ENCODE data around the gene KCNN1.

Gene KCNN1

GRCh38 chr19:17951990-17952976, 14.6 kb upstream of the KCNN1 start:
- H2BK12ac ChIP-seq (ENCODE audit: low read length) = no peak overlapping the region
- no peak for DNase-seq
- no peak overlapping the region for H4K8ac ChIP-seq (ENCODE audit: low read depth, low read length)
- H3K14ac ChIP-seq (ENCODE audit: low read length) = no peak overlapping the region
- no peak overlapping the region for H4K12ac ChIP-seq (ENCODE audit: low read depth, low read length)
- H3K79me1 ChIP-seq (ENCODE audit: low read length) = peaks cover 3% of the 10 kb centered on the region
- H3K4me3 ChIP-seq (ENCODE audit: low read depth, low read length) = no peak overlapping the region
- H3K27ac ChIP-seq (ENCODE audit: low read depth, low read length) = no peak overlapping the region
- WGBS (ENCODE audit: extremely low coverage, insufficient coverage, insufficient read length) = no CpG with 5 or more reads among the region's 68 CpGs
- peaks cover 6 to 7% of the 10 kb centered on the region in 2 experiments for H3K4me1 ChIP-seq (ENCODE audit: control insufficient read depth in 1 of 2, insufficient read depth in 2 of 2, low read length in 2 of 2)
- H3K23ac ChIP-seq (ENCODE audit: low read length) = no peak overlapping the region
- H3K18ac ChIP-seq (ENCODE audit: low read length) = no peak overlapping the region
- H3K27me3 ChIP-seq (ENCODE audit: insufficient read depth, low read length) = peaks cover 52% of the 10 kb centered on the region
- H4K91ac ChIP-seq (ENCODE audit: low read depth, low read length) = no peak overlapping the region
- no peak overlapping the region for H2BK5ac ChIP-seq (ENCODE audit: low read depth, low read length, poor library complexity)
- H3K36me3 ChIP-seq (ENCODE audit: control insufficient read depth in 1 of 2, insufficient read depth in 2 of 2, low read length in 2 of 2) = no peaks in the 10 kb centered on the region
- peaks cover 3% of the 10 kb centered on the region for H3K79me2 ChIP-seq (ENCODE audit: control insufficient read depth, insufficient read depth, low read length, poor library complexity)
- H2AFZ ChIP-seq (ENCODE audit: insufficient read depth, low read length, poor library complexity) = no peak overlapping the region
- no peak overlapping the region for H3K4ac ChIP-seq (ENCODE audit: low read depth, low read length)
- H3K9ac ChIP-seq (ENCODE audit: low read length) = no peak overlapping the region
- peaks cover 5% of the 10 kb centered on the region for H3K9me3 ChIP-seq (ENCODE audit: insufficient read depth, low read depth, low read length)
- no peak overlapping the region for H2BK120ac ChIP-seq (ENCODE audit: insufficient read depth, low read length, poor library complexity)
- H3K4me2 ChIP-seq (ENCODE audit: low read length) = peak overlapping the region; percentile 29
- no peak overlapping the region for H2AK5ac ChIP-seq (ENCODE audit: low read length)

- Histone ChIP-seq H2BK5ac (ENCODE audit: low read depth, low read length, poor library complexity) (no peak overlapping the region), H3K27me3 (ENCODE audit: insufficient read depth, low read length) (peaks cover 52% of the 10 kb centered on the region), H3K4me2 (ENCODE audit: low read length) (no peak overlapping the region), H3K4me1 (ENCODE audit: control insufficient read depth in 1 of 2, insufficient read depth in 2 of 2, low read length in 2 of 2) (peaks cover 5 to 6% of the 10 kb centered on the region in 2 experiments), H3K27ac (ENCODE audit: low read depth, low read length) (no peak overlapping the region), H4K12ac (ENCODE audit: low read depth, low read length) (no peak overlapping the region), H3K23ac (ENCODE audit: low read length) (no peak overlapping the region), H4K91ac (ENCODE audit: low read depth, low read length) (no peak overlapping the region), H2AFZ (ENCODE audit: insufficient read depth, low read length, poor library complexity) (no peak overlapping the region), H3K79me1 (ENCODE audit: low read length) (no peaks in the 10 kb centered on the region), H3K14ac (ENCODE audit: low read length) (no peak overlapping the region), H3K4ac (ENCODE audit: low read depth, low read length) (no peak overlapping the region), H3K9ac (ENCODE audit: low read length) (no peak overlapping the region), H3K79me2 (ENCODE audit: control insufficient read depth, insufficient read depth, low read length, poor library complexity) (no peaks in the 10 kb centered on the region), H4K8ac (ENCODE audit: low read depth, low read length) (no peak overlapping the region), H3K9me3 (ENCODE audit: insufficient read depth, low read depth, low read length) (peaks cover 7% of the 10 kb centered on the region), H2BK12ac (ENCODE audit: low read length) (no peak overlapping the region), H2AK5ac (ENCODE audit: low read length) (no peak overlapping the region), H3K4me3 (ENCODE audit: low read depth, low read length) (no peak overlapping the region), H3K36me3 (ENCODE audit: control insufficient read depth in 1 of 2, insufficient read depth in 2 of 2, low read length in 2 of 2) (no peaks in the 10 kb centered on the region), H2BK120ac (ENCODE audit: insufficient read depth, low read length, poor library complexity) (no peak overlapping the region), H3K18ac (ENCODE audit: low read length) (no peak overlapping the region)
- WGBS (ENCODE audit: extremely low coverage, insufficient coverage, insufficient read length) = no CpG with 5 or more reads among the region's 7 CpGs
- DNase-seq = no peak
Measured at GRCh38 chr19:17953316-17953801, 13.5 kb upstream of the KCNN1 start.

GRCh38 chr19:17953869-17954268, 13.0 kb upstream of the KCNN1 start:
- WGBS (ENCODE audit: extremely low coverage, insufficient coverage, insufficient read length) = no CpG with 5 or more reads among the region's 4 CpGs
- Histone ChIP-seq H3K4me3 (ENCODE audit: low read depth, low read length) (no peak overlapping the region), H2BK120ac (ENCODE audit: insufficient read depth, low read length, poor library complexity) (no peak overlapping the region), H3K4ac (ENCODE audit: low read depth, low read length) (no peak overlapping the region), H2AFZ (ENCODE audit: insufficient read depth, low read length, poor library complexity) (no peak overlapping the region), H3K9me3 (ENCODE audit: insufficient read depth, low read depth, low read length) (peaks cover 7% of the 10 kb centered on the region), H3K14ac (ENCODE audit: low read length) (no peak overlapping the region), H4K8ac (ENCODE audit: low read depth, low read length) (no peak overlapping the region), H3K36me3 (ENCODE audit: control insufficient read depth in 1 of 2, insufficient read depth in 2 of 2, low read length in 2 of 2) (no peaks in the 10 kb centered on the region), H3K4me2 (ENCODE audit: low read length) (no peak overlapping the region), H3K18ac (ENCODE audit: low read length) (no peak overlapping the region), H3K23ac (ENCODE audit: low read length) (no peak overlapping the region), H2BK12ac (ENCODE audit: low read length) (no peak overlapping the region), H2BK5ac (ENCODE audit: low read depth, low read length, poor library complexity) (no peak overlapping the region), H3K79me1 (ENCODE audit: low read length) (no peaks in the 10 kb centered on the region), H3K27me3 (ENCODE audit: insufficient read depth, low read length) (peaks cover 50% of the 10 kb centered on the region), H4K91ac (ENCODE audit: low read depth, low read length) (no peak overlapping the region), H3K79me2 (ENCODE audit: control insufficient read depth, insufficient read depth, low read length, poor library complexity) (no peaks in the 10 kb centered on the region), H4K12ac (ENCODE audit: low read depth, low read length) (no peak overlapping the region), H3K4me1 (ENCODE audit: control insufficient read depth in 1 of 2, insufficient read depth in 2 of 2, low read length in 2 of 2) (peaks cover 5 to 6% of the 10 kb centered on the region in 2 experiments), H2AK5ac (ENCODE audit: low read length) (no peak overlapping the region), H3K9ac (ENCODE audit: low read length) (no peak overlapping the region), H3K27ac (ENCODE audit: low read depth, low read length) (no peak overlapping the region)
- DNase-seq = no peak

GRCh38 chr19:17954401-17954800, 12.5 kb upstream of the KCNN1 start:
- no peaks in the 10 kb centered on the region for H3K79me2 ChIP-seq (ENCODE audit: control insufficient read depth, insufficient read depth, low read length, poor library complexity)
- H3K36me3 ChIP-seq (ENCODE audit: control insufficient read depth in 1 of 2, insufficient read depth in 2 of 2, low read length in 2 of 2) = no peaks in the 10 kb centered on the region
- H3K18ac ChIP-seq (ENCODE audit: low read length) = no peak overlapping the region
- H3K4me3 ChIP-seq (ENCODE audit: low read depth, low read length) = no peak overlapping the region
- no peak overlapping the region for H2AFZ ChIP-seq (ENCODE audit: insufficient read depth, low read length, poor library complexity)
- H2BK120ac ChIP-seq (ENCODE audit: insufficient read depth, low read length, poor library complexity) = no peak overlapping the region
- H3K4me2 ChIP-seq (ENCODE audit: low read length) = no peak overlapping the region
- no peak overlapping the region for H3K9ac ChIP-seq (ENCODE audit: low read length)
- H3K27me3 ChIP-seq (ENCODE audit: insufficient read depth, low read length) = peaks cover 46% of the 10 kb centered on the region
- H4K91ac ChIP-seq (ENCODE audit: low read depth, low read length) = no peak overlapping the region
- H3K4me1 ChIP-seq (ENCODE audit: control insufficient read depth in 1 of 2, insufficient read depth in 2 of 2, low read length in 2 of 2) = peaks cover 5 to 6% of the 10 kb centered on the region in 2 experiments
- no peak overlapping the region for H4K8ac ChIP-seq (ENCODE audit: low read depth, low read length)
- H4K12ac ChIP-seq (ENCODE audit: low read depth, low read length) = no peak overlapping the region
- H2BK5ac ChIP-seq (ENCODE audit: low read depth, low read length, poor library complexity) = no peak overlapping the region
- H3K14ac ChIP-seq (ENCODE audit: low read length) = no peak overlapping the region
- no peak overlapping the region for H2BK12ac ChIP-seq (ENCODE audit: low read length)
- no peak overlapping the region for H3K27ac ChIP-seq (ENCODE audit: low read depth, low read length)
- H3K9me3 ChIP-seq (ENCODE audit: insufficient read depth, low read depth, low read length) = peaks cover 7% of the 10 kb centered on the region
- H3K79me1 ChIP-seq (ENCODE audit: low read length) = no peaks in the 10 kb centered on the region
- no peak overlapping the region for H3K4ac ChIP-seq (ENCODE audit: low read depth, low read length)
- no peak overlapping the region for H3K23ac ChIP-seq (ENCODE audit: low read length)
- no peak for DNase-seq
- H2AK5ac ChIP-seq (ENCODE audit: low read length) = no peak overlapping the region
- no CpG with 5 or more reads among the region's 7 CpGs for WGBS (ENCODE audit: extremely low coverage, insufficient coverage, insufficient read length)

All from trophoblast cell (in vitro differentiated cells and primary cell).